Natural killer cell (primary cell): ENCODE data around the gene SEMA3B. TPM values are rescaled to one million over a fixed set of nuclear protein-coding genes. Genes with fewer than 3 reads are reported as not detected.

Experiments
- ATAC-seq, 3 donors: fragments of 150-1000 bp in 2 of 3; fragments of 200-7000 bp in 1 of 3; cut with Tn5 transposase; 1 replicate in 1 of 3; 2 replicates in 2 of 3; pipeline ENCODE4 v1.10.0; 2021; ENCODE audit warnings: mild to moderate bottlenecking in 2 of 3, moderate library complexity in 2 of 3
- DNase-seq, 2 donors: peaks; one replicate each; pipeline versions ENCODE4 v3.0.0 to v3.0.0-alpha.2; 2013 to 2021; ENCODE audit warnings: mixed read lengths in 1 of 2
- H3K27ac ChIP-seq: one replicate; pipeline ENCODE4 v1.5.1; 2013; ENCODE audit warnings: mild to moderate bottlenecking, low read length
- H3K27me3 ChIP-seq: one replicate; pipeline ENCODE4 v1.6.1; 2013; ENCODE audit warnings: low read length; ENCODE audit not compliant: control insufficient read depth, insufficient read depth
- H3K36me3 ChIP-seq: one replicate; pipeline ENCODE4 v1.6.1; 2013; ENCODE audit warnings: low read length; ENCODE audit not compliant: control insufficient read depth, insufficient read depth
- H3K4me1 ChIP-seq: one replicate; pipeline ENCODE4 v1.6.1; 2013; ENCODE audit warnings: low read length; ENCODE audit not compliant: control insufficient read depth, insufficient read depth
- H3K4me3 ChIP-seq: one replicate; pipeline ENCODE4 v1.5.1; 2013; ENCODE audit warnings: low read length
- H3K9me3 ChIP-seq: one replicate; pipeline ENCODE4 v1.6.1; 2013; ENCODE audit warnings: low read length; ENCODE audit not compliant: control insufficient read depth, insufficient read depth
- H3K27ac Mint-ChIP-seq, 2 donors: one replicate each; pipeline ENCODE4 v1.8.0; 2022; ENCODE audit warnings: mild to moderate bottlenecking in 2 of 2, mixed read lengths in 2 of 2, moderate library complexity in 1 of 2
- H3K27me3 Mint-ChIP-seq, 2 donors: one replicate each; pipeline ENCODE4 v1.8.0; 2022; ENCODE audit warnings: low read depth in 2 of 2, mixed read lengths in 2 of 2
- H3K36me3 Mint-ChIP-seq: one replicate; pipeline ENCODE4 v1.8.0; 2022; ENCODE audit warnings: mixed read lengths
- H3K4me1 Mint-ChIP-seq, 2 donors: one replicate each; pipeline ENCODE4 v1.8.0; 2022; ENCODE audit warnings: mixed read lengths in 2 of 2
- H3K4me3 Mint-ChIP-seq: one replicate; pipeline ENCODE4 v1.8.0; 2022; ENCODE audit warnings: mild to moderate bottlenecking, moderate library complexity, mixed read lengths
- H3K9me3 Mint-ChIP-seq, 2 donors: one replicate each; pipeline ENCODE4 v1.8.0; 2022; ENCODE audit warnings: mixed read lengths in 2 of 2
- WGBS: methylation state at CpG from one replicate; pipeline ENCODE4 v1.1.7; 2013; ENCODE audit warnings: missing lambda C conversion rate; ENCODE audit not compliant: insufficient coverage; 5-methylcytosine and 5-hydroxymethylcytosine counted together
- intact Hi-C: fragments of 100-400 bp; cut with micrococcal nuclease; formaldehyde crosslinking; loops from one replicate; pipeline ENCODE4 v1.14.2; 2022
- total RNA-seq, 4 donors: library from RNA; stranded (reverse); fragments of 120-200 nt in 1 of 4; gene quantifications; one replicate each; pipeline versions ENCODE4 v1.2.3 to v1.2.4, GENCODE V29; 2013 to 2022
- TF ChIP-seq, protein P1 (sequence below): fragments of 200-600 bp; IDR thresholded peaks from one replicate; pipeline ENCODE4 v1.8.0; 2022; ENCODE audit warnings: antibody characterized with exemption

Gene SEMA3B
- total RNA-seq, 3 donors from 2014 or later (not counting 1 experiment from before 2014, with no cell fraction given), result 0.97 to 2.0 (median 0.99) TPM

DNA sequence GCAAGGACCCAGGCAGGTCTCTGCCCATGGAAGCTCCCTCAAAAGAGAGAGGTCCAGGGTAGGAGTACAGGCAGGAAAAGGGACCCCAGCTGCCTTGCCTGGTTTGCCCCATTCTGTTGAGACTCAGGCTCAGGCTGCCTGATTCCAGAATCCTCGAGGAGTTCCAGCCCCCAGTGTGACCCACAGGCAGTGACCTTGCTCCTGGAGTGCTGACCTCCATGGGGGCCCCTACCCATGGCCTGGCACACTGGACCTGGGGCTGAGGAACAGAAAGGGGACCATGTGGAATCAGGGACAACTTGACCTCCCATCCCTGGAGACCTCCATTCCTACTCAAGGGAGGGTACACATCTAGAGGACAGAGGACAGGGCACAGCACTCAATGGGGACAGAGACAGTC is 3.4 kb upstream of the SEMA3B start:
- no peak overlapping the region for H3K4me3 ChIP-seq
- H3K4me1 ChIP-seq, result peaks cover 7% of the 10 kb centered on the region
- Mint-ChIP-seq H3K36me3 (no peaks in the 10 kb centered on the region), H3K4me1 (no peaks in the 10 kb centered on the region), H3K27me3 (peaks cover 0 to 6% of the 10 kb centered on the region in 2 donors), H3K27ac (no peak overlapping the region), H3K9me3 (no peaks in the 10 kb centered on the region), H3K4me3 (no peak overlapping the region)
- TF ChIP-seq, protein P1, sequence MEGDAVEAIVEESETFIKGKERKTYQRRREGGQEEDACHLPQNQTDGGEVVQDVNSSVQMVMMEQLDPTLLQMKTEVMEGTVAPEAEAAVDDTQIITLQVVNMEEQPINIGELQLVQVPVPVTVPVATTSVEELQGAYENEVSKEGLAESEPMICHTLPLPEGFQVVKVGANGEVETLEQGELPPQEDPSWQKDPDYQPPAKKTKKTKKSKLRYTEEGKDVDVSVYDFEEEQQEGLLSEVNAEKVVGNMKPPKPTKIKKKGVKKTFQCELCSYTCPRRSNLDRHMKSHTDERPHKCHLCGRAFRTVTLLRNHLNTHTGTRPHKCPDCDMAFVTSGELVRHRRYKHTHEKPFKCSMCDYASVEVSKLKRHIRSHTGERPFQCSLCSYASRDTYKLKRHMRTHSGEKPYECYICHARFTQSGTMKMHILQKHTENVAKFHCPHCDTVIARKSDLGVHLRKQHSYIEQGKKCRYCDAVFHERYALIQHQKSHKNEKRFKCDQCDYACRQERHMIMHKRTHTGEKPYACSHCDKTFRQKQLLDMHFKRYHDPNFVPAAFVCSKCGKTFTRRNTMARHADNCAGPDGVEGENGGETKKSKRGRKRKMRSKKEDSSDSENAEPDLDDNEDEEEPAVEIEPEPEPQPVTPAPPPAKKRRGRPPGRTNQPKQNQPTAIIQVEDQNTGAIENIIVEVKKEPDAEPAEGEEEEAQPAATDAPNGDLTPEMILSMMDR, result no peak
- 67% methylated on average over 1 of the region's 1 CpG for WGBS
- no peaks in the 10 kb centered on the region for H3K9me3 ChIP-seq
- no peak overlapping the region for H3K27ac ChIP-seq
- intact Hi-C loops, result no loop called here
- ATAC-seq (no peak), DNase-seq (no peak)
- no peaks in the 10 kb centered on the region for H3K36me3 ChIP-seq
- H3K27me3 ChIP-seq, result peaks cover 3% of the 10 kb centered on the region

DNA sequence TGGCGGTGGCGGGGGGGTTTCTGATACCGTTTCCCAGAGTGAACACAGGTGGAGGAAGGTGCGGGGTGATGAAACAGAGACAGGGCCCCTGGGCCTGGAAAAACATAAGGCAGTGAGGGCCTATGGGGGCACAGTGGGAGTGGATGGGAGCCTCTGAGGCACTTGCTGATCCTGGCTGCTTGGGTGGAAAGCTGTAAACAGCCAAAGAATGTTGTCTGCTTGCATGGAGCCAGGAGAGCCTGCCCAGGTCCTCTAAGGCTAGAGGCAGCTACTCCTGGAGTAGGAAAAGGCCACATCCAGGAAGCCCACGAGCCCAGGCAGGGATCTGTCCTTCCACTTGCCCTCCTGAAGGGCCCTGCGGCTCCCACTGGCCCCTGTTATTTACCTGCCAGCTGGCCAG is 2.9 kb upstream of the SEMA3B start:
- peaks cover 2% of the 10 kb centered on the region for H3K4me1 ChIP-seq
- 89% methylated on average over 6 of the region's 6 CpGs for WGBS
- TF ChIP-seq, protein P1, result no peak
- intact Hi-C loops, result no loop called here
- H3K36me3 Mint-ChIP-seq, result no peaks in the 10 kb centered on the region
- no peak for ATAC-seq
- H3K36me3 ChIP-seq, result no peaks in the 10 kb centered on the region
- no peak overlapping the region for H3K27ac Mint-ChIP-seq
- no peak overlapping the region for H3K4me3 Mint-ChIP-seq
- peaks cover 0 to 6% of the 10 kb centered on the region in 2 donors for H3K27me3 Mint-ChIP-seq
- peaks cover 3% of the 10 kb centered on the region for H3K27me3 ChIP-seq
- DNase-seq, result no peak
- H3K27ac ChIP-seq, result no peak overlapping the region
- H3K4me3 ChIP-seq, result no peak overlapping the region
- H3K9me3 Mint-ChIP-seq, result no peaks in the 10 kb centered on the region
- no peaks in the 10 kb centered on the region for H3K9me3 ChIP-seq
- no peaks in the 10 kb centered on the region for H3K4me1 Mint-ChIP-seq

DNA sequence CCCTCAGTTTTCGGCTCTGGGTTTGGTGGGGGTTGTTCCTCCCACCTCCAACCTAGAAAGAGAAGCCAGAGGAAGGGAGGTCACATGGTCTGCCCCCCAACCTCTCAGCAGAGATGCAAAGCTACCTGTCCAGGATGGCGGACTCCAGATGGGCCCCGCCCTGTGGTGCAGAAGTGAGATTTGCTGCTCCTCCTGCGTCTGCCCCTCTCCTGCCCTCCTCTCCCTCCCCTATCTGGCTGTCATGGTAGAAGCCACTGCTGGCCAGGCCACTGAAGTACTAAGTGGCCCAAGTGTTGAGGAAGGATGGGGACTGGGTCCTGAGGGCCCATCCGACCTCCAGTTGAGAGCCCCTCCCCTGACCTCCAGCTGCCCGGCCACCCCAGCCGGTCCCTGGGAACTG is 2.1 kb upstream of the SEMA3B start:
- H3K27me3 Mint-ChIP-seq, result peaks cover 0 to 6% of the 10 kb centered on the region in 2 donors
- Histone ChIP-seq H3K36me3 (no peaks in the 10 kb centered on the region), H3K4me1 (no peaks in the 10 kb centered on the region), H3K27ac (no peak overlapping the region), H3K27me3 (peaks cover 3% of the 10 kb centered on the region), H3K4me3 (no peak overlapping the region), H3K9me3 (no peaks in the 10 kb centered on the region)
- H3K4me3 Mint-ChIP-seq, result no peak overlapping the region
- H3K27ac Mint-ChIP-seq, result no peak overlapping the region
- WGBS, result 80% methylated on average over 3 of the region's 7 CpGs
- DNase-seq, result no peak
- TF ChIP-seq, protein P1, result no peak
- intact Hi-C loops, result no loop called here
- no peak for ATAC-seq
- H3K36me3 Mint-ChIP-seq, result no peaks in the 10 kb centered on the region
- H3K4me1 Mint-ChIP-seq, result peaks cover 0 to 6% of the 10 kb centered on the region in 2 donors
- H3K9me3 Mint-ChIP-seq, result no peaks in the 10 kb centered on the region

DNA sequence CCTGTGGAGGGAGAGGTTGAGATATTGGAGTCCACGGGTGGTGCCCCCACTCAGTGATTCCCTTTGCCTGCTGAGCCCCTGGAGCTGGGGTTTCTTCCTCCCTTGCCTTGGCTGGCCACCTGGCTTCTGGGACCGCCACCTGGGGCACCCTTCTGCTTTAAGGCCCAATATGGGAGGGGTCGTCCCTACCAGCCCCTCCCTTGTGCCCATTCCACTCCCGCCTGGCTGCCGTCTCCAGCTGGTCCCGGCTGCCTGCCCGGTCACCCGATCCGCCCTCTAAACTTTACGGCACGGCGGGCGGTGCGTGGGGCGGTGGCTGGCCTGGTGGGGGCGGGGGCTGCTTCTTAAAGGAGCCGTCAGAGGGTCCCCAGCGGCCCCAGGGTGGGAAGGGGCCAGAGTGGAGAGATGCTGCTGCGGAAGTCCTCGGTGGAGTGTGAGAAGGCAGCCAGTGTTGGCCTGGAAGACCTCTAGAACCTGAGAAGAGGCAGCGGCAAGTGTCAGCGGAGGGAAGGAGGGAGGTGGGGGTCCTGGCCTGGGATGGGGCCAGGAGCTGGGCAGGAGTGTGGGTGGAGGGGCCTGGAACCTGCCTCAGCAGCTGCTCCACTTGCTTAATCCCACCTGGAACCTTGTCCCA is 1.6 kb upstream of the SEMA3B start:
- Histone ChIP-seq H3K36me3 (no peaks in the 10 kb centered on the region), H3K4me3 (no peak overlapping the region), H3K9me3 (no peaks in the 10 kb centered on the region), H3K4me1 (no peaks in the 10 kb centered on the region), H3K27me3 (peaks cover 3% of the 10 kb centered on the region), H3K27ac (no peak overlapping the region)
- Mint-ChIP-seq H3K27ac (no peak overlapping the region), H3K4me3 (no peak overlapping the region), H3K9me3 (no peaks in the 10 kb centered on the region), H3K27me3 (peaks cover 0 to 6% of the 10 kb centered on the region in 2 donors), H3K36me3 (no peaks in the 10 kb centered on the region), H3K4me1 (peaks cover 0 to 7% of the 10 kb centered on the region in 2 donors)
- DNase-seq (no peak), ATAC-seq (no peak)
- 25% methylated on average over 22 of the region's 22 CpGs for WGBS
- intact Hi-C loops, result no loop called here
- TF ChIP-seq, protein P1, result no peak
